OCI-LY1 (cell line): ENCODE data around the gene FAM216A.
A peak's percentile ranks its signal among the peaks of the same experiment; 100 is the strongest.

Experiments
- H2AFZ ChIP-seq: fragments of 200-600 bp; sonication (generic), shearing (Covaris generic); 2 replicates; pipeline ENCODE4 v1.6.0; 2014; ENCODE audit warnings: antibody characterized with exemption, mild to moderate bottlenecking, low read length
- H3F3A ChIP-seq: fragments of 200-600 bp; sonication (generic), shearing (Covaris generic); 2 replicates; pipeline ENCODE4 v1.6.0; 2014; ENCODE audit warnings: mild to moderate bottlenecking, antibody characterized with exemption, low read length, moderate library complexity; ENCODE audit not compliant: insufficient read depth
- H3K27ac ChIP-seq: fragments of 200-600 bp; sonication (generic); 2 replicates; pipeline ENCODE4 v1.5.1; 2014; ENCODE audit warnings: low read length, mixed run types, mild to moderate bottlenecking, low read depth; ENCODE audit not compliant: poor library complexity, severe bottlenecking
- H3K27me3 ChIP-seq: fragments of 200-600 bp; sonication (generic); 2 replicates; pipeline ENCODE4 v1.6.0; 2014; ENCODE audit warnings: antibody characterized with exemption, mild to moderate bottlenecking, low read length, moderate library complexity; ENCODE audit not compliant: insufficient read depth
- H3K36me3 ChIP-seq: fragments of 200-600 bp; sonication (generic); 2 replicates; pipeline ENCODE4 v1.6.1; 2014; ENCODE audit warnings: mild to moderate bottlenecking, antibody characterized with exemption, low read length, moderate library complexity, mixed read lengths; ENCODE audit not compliant: insufficient read depth
- H3K4me1 ChIP-seq: fragments of 200-600 bp; sonication (generic); 2 replicates; pipeline ENCODE4 v1.5.1; 2014; ENCODE audit warnings: mild to moderate bottlenecking, low read length, moderate library complexity; ENCODE audit not compliant: insufficient read depth, severe bottlenecking
- H3K4me2 ChIP-seq: fragments of 200-600 bp; sonication (generic), shearing (Covaris generic); 2 replicates; pipeline ENCODE4 v1.6.1; 2014; ENCODE audit warnings: low read length
- H3K4me3 ChIP-seq: fragments of 200-600 bp; sonication (generic); 2 replicates; pipeline ENCODE4 v1.5.1; 2014; ENCODE audit warnings: low read length, low read depth, mild to moderate bottlenecking, mixed read lengths; ENCODE audit not compliant: poor library complexity, severe bottlenecking
- H3K79me2 ChIP-seq: fragments of 200-600 bp; shearing (Covaris generic); 2 replicates; pipeline ENCODE4 v1.6.1; 2016; ENCODE audit warnings: mixed run types, low read length, mixed read lengths; ENCODE audit not compliant: insufficient read depth
- H3K9ac ChIP-seq: fragments of 200-600 bp; sonication (generic), shearing (Covaris generic); 2 replicates; pipeline ENCODE4 v1.6.1; 2014; ENCODE audit warnings: mild to moderate bottlenecking, low read length, mixed read lengths
- H3K9me2 ChIP-seq: fragments of 200-600 bp; sonication (generic), shearing (Covaris generic); 2 replicates; pipeline ENCODE4 v1.6.1; 2014; ENCODE audit warnings: low read depth, mild to moderate bottlenecking, low read length, mixed read lengths
- H3K9me3 ChIP-seq: fragments of 200-600 bp; shearing (Covaris generic); 2 replicates; pipeline ENCODE4 v1.6.1; 2014; ENCODE audit warnings: low read length, mixed read lengths
- H4K20me1 ChIP-seq: fragments of 200-600 bp; sonication (generic), shearing (Covaris generic); 2 replicates; pipeline ENCODE4 v1.6.0; 2016; ENCODE audit warnings: mild to moderate bottlenecking, low read length; ENCODE audit not compliant: insufficient read depth
- CTCF ChIP-seq: fragments of 200-600 bp; sonication (generic), shearing (Covaris generic); IDR thresholded peaks from 2 replicates; pipeline ENCODE4 v1.5.1; 2017; ENCODE audit warnings: mild to moderate bottlenecking, antibody characterized with exemption, low read length, moderate library complexity, mixed read lengths
- EZH2 ChIP-seq: fragments of 200-600 bp; sonication (generic), shearing (Covaris generic); IDR thresholded peaks from 2 replicates; pipeline ENCODE4 v1.8.0; 2017; ENCODE audit warnings: borderline replicate concordance, mixed run types, mild to moderate bottlenecking, antibody characterized with exemption, low read length, moderate library complexity, mixed read lengths

Gene FAM216A

DNA sequence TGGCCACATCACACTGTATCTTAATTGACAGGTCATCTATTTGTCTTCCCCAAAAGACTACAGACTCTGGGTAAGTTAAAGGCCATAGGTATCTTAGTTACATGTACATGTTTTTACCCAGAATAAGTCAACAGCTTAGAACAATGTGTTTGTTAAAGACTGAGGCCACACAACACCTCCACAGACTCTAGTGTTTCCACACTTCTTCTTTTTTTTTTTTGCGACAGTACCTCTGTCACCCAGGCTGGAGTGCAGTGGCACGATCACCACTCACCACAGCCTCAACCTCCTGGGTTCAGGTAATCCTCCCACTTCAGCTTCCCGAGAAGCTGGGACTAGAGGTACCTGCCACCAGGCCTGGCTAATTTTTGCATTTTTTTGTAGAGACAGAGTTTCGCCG, 1.9 kb upstream of the FAM216A start:
- Histone ChIP-seq H3K4me3 (peak overlapping the region; percentile 93), H3F3A (no peaks in the 10 kb centered on the region), H3K9me2 (no peaks in the 10 kb centered on the region), H3K79me2 (peaks cover 10% of the 10 kb centered on the region), H3K27me3 (no peaks in the 10 kb centered on the region), H3K4me2 (peak overlapping the region; percentile 77), H3K27ac (no peak overlapping the region), H3K9ac (peak overlapping the region; percentile 99; the same call in 1 of the 2 replicates), H4K20me1 (no peaks in the 10 kb centered on the region), H2AFZ (no peak overlapping the region), H3K36me3 (peaks cover 8% of the 10 kb centered on the region; the same call in 1 of the 2 replicates), H3K4me1 (peaks cover 17% of the 10 kb centered on the region), H3K9me3 (no peaks in the 10 kb centered on the region)
- no peak for TF ChIP-seq EZH2
- no peak for TF ChIP-seq CTCF

- Histone ChIP-seq H3K4me1 (peaks cover 17% of the 10 kb centered on the region), H3K79me2 (peaks cover 10% of the 10 kb centered on the region), H2AFZ (no peak overlapping the region), H3F3A (no peaks in the 10 kb centered on the region), H3K9me3 (no peaks in the 10 kb centered on the region), H3K27ac (no peak overlapping the region), H3K4me2 (peak overlapping the region; percentile 77), H3K9ac (peak overlapping the region; percentile 99), H3K9me2 (no peaks in the 10 kb centered on the region), H3K36me3 (peaks cover 8% of the 10 kb centered on the region; the same call in 1 of the 2 replicates), H3K27me3 (no peaks in the 10 kb centered on the region), H3K4me3 (peak overlapping the region; percentile 93), H4K20me1 (no peaks in the 10 kb centered on the region)
- TF ChIP-seq CTCF = no peak
- no peak for TF ChIP-seq EZH2
Observed at GRCh38 chr12:110467847-110468213, 815 bp upstream of the FAM216A start.

DNA sequence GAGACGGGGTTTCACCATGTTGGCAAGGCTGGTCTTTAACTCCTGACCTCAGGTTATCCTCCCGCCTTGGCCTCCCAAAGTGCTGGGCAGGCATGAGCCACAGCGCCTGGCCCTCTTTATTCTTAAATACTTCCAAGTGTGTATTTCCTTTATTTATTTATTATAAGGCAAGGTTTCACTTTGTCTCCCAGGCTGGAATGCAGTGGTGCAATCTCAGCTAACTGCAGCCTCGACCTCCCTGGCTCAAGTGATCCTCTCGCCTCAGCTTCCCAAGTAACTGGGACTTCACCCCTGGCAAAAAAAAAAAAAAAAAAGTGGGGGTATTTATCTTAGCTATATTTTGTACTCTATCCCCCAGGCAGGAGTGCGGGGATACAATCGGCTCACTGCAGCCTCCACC, 6.8 kb downstream of the FAM216A start:
- Histone ChIP-seq H3K4me1 (no peaks in the 10 kb centered on the region), H3K27me3 (no peaks in the 10 kb centered on the region), H3K9me3 (no peaks in the 10 kb centered on the region), H3K9me2 (no peaks in the 10 kb centered on the region), H3K4me2 (no peak overlapping the region), H3F3A (no peaks in the 10 kb centered on the region), H3K27ac (no peak overlapping the region), H3K79me2 (no peaks in the 10 kb centered on the region), H3K9ac (no peak overlapping the region), H2AFZ (no peak overlapping the region), H3K36me3 (peaks cover 9% of the 10 kb centered on the region), H3K4me3 (no peak overlapping the region), H4K20me1 (no peaks in the 10 kb centered on the region)
- TF ChIP-seq EZH2 (no peak), CTCF (no peak)
